Activated effector memory CD4-positive, alpha-beta T cell treated with anti-CD3 and anti-CD28 coated beads, Interleukin-2, amount 50 U/mL, for 16 hours (primary cell): ENCODE results near the gene SLC49A4.

ENCODE experiments used
- DNase-seq: peaks from one replicate; pipeline ENCODE4 v3.0.0-alpha.2; 2020

Gene SLC49A4

GRCh38 chr3:122862381-122862780, 67.5 kb downstream of the SLC49A4 start:
- no peak for DNase-seq

DNA sequence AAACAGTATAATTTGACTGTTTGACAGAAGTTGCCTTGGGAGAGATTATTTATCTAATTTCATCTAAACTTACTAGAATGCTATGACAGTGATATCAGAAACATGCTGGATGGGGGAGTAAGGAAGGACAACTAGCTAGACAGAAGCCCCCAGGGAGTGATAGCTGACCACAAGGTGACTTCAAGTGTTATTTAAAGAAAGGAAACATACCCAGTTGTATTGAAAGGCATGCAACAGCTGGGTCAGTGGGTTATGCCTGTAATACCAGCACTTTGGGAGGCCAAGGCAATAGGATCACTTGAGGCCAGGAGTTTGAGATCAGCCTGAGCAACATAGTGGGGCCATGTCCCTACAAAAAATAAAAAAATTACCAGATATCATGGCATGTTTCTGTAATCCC, 69.6 kb downstream of the SLC49A4 start:
- DNase-seq, result no peak

GRCh38 chr3:122868322-122868721, 73.5 kb downstream of the SLC49A4 start:
- DNase-seq, result no peak

DNA sequence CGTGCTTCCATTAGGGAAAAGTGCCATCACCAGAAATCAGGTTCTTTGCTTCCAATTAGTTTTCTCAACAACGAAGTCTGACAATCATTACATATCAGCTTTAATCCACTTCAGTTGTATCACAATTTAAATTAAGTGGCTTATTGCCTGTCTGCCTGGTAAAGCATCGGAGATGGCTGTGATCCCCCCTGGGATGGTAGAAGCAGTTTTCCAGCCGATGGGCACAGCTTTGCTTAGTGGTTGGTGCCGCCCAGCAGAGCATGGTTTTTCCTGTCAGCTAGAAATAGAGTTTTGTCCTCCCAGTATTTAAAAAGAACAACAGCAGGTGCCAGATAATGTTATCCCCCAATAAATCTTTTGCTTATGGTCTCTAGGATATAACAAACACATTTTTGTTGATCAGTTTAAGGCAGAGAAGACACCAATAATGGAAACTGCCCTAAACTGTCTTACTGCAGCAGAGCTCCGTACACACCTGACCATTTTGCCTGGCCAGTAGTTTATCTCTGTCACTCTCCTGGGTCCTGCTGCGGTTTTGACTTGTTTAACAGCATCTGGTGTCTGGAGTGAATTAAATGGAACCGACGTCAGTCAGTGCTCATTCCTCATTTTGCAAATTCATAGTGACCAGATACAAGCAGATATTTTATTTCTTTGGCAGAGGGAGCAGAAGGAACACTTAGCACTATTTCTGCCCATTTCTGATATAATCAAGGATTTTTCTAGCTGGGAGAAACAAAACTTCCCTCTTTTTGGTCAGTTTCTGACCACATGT, 79.1 kb downstream of the SLC49A4 start:
- no peak for DNase-seq

GRCh38 chr3:122875547-122876127, 80.8 kb downstream of the SLC49A4 start:
- no peak for DNase-seq

- no peak for DNase-seq
These were observed 85.3 kb downstream of the SLC49A4 start for GRCh38 chr3:122880173-122880572.

DNA sequence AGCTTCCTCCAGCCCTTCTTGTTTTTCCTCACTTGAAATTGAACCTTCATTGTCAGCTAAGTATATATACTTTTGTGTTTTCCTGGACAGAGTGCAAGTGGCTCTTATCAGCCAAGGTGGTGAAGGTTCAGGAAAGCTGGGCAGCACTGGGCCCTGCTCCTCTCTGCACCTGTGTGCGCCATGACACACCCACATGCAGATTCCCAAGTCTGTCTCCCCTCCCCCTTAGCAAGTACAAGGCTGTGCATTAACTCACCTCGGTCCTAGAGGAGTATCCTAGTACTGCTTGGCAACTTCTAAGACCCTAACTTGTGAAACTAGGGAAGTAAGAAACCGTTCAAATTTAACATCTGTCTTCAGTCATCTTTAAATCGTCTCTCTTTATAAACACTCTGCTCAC, 85.8 kb downstream of the SLC49A4 start:
- DNase-seq, result no peak

DNA sequence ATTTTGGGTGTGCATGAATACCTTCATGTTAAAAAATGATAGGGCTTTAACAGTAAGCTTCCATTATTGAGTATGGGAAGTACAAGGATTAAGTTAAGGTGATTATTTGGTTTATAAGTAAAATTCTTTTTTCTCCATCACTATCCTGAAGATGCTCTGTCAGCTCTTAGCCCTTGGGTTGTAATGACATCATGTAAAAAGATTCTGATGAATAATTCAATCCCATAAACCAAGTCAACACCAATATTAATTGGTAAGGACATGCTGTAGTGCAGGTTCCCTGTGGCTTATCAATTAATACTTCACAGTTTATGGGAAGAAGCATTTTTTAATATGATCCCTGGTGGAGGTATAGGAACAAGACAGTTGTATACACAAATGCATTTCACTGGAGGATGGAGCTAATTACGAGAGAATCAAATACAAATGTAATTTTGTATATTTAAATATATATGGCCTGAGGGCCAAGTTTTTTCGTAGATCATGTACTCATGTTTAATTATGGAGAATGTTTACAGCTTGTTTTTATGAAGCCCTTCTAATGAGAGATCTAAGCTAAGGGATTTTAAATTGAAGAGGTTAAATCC, 87.6 kb downstream of the SLC49A4 start:
- no peak for DNase-seq

GRCh38 chr3:122886251-122886650, 91.4 kb downstream of the SLC49A4 start:
- no peak for DNase-seq

DNA sequence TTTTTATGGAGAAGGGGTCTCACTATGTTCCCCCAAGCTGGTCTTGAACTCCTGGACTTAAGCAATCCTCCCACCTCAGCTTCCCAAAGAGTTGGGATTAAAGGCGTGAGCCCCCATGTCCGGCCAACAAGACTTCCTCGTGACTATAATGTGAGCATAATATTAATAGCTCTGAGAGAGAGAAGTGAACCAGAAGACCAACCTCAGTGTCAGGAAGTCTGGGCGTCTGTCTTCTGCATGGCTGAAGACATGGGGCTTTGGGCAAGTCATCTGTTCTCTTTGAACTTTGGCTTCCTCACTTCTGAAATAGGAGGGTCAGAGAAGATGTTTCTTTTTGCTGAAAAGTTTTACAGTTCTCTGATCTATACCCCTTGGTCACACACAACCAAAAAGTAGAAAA, 92.1 kb downstream of the SLC49A4 start:
- no peak for DNase-seq

DNA sequence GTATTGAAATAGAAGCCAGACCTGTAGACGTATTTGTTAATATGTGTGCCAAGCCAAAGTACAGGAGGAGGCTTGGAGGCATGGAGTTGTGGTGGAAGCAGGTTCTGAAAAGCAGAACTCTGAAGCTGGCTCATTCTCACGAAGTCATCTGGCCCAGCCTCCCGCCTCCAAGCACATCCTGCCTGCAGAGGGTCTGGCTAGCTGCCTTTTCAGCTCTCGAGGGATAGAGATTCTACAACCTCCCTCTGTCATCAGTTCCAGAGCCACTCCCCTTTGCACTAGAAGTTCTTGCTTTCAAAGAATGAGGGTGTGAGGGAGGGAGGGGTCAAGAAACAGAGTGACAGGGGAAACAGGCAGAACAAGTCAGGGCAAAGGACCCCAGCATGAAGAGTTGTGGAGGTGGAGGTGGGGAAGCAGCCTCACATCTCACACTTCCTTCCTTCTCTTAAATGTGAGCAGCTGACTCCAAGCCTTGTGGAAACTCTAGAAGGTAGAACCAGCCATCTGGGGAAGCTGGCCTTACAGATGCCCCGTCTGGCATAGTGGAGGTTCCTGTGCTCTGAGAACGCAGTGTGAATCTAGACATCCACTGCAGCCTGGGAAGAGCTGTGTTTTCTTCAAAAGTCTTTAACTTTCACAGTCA, 95.3 kb downstream of the SLC49A4 start:
- no peak for DNase-seq

DNA sequence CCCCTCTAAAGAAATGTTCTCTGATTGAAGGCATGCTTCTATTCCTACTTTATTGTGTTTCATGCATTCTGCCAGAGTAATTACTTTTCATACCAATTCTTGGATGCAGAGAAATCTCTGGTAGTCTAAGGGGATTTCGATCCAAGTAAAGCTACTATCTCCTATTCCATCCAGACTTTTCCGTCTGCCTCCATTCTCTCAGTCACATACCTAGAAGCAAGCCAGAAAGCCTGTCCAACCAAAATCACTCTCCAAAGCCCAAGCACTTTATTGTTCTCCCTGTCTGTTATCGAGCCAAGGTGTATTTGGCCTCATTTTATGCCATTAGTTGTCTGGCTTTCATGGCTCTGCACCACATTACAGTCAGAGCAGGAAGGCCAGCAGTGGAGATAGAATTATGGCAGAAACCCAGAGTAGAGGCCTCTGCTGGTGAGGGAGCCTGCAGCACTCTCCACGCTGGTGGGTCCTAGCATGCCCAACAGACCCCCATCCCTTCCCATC, 95.9 kb downstream of the SLC49A4 start:
- DNase-seq, result no peak

DNA sequence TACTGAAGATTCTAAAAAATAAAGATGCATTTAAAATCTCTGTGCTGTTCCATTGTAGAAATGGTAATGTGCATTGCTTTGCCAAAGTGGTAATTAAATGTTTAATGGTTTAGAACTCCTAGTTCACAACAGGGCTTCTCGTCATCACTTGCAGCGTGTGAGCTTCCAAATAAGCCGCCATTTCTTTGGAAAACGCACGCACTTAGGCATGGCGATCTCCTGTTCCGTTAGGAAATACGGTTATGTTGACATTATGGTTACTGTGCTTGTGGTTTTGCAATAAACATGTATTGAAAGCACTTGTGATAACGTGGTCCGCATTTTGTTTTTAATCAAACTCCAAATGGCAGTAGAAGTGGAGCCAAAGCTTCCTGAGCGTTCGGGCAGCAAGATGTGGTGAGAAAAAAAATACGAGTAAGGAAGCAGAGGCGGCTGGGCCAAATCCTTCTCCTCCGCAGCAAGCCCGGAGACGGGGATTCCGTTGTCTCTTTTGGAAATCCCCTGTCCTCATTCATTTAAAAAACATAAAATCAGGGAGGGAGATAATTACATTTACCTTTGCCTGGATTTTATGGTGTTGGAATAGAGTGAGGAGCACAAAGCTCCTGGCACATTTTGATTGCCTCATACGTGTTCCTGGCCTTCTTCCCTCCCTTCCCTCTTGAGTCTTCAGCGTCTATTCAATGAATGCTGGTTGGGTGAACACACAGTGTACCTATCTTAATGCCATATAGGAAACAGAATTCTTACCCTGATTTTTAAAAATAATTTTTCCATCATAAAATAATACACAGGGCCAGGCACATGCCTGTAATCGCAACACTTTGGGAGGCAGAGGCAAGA, 97.5 kb downstream of the SLC49A4 start:
- DNase-seq, result no peak

DNA sequence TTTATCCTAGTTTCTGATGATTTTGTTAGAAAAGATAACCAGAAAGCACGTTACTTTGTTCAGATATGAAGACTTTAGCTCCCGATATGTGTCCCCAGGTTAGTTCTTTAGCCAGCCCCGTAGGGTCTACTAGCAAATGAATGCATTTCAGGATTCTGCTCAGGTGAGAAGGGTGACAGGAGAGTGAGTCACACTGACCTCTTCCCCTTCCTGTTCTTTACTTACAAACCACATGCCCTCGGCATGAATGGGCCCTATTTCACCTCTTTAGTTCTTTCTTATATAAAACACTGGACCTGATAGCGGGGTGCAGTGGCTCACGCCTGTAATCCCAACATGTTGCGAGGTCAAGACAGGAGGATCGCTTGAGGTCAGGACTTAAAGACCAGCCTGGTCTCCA, 98.4 kb downstream of the SLC49A4 start:
- no peak for DNase-seq

DNA sequence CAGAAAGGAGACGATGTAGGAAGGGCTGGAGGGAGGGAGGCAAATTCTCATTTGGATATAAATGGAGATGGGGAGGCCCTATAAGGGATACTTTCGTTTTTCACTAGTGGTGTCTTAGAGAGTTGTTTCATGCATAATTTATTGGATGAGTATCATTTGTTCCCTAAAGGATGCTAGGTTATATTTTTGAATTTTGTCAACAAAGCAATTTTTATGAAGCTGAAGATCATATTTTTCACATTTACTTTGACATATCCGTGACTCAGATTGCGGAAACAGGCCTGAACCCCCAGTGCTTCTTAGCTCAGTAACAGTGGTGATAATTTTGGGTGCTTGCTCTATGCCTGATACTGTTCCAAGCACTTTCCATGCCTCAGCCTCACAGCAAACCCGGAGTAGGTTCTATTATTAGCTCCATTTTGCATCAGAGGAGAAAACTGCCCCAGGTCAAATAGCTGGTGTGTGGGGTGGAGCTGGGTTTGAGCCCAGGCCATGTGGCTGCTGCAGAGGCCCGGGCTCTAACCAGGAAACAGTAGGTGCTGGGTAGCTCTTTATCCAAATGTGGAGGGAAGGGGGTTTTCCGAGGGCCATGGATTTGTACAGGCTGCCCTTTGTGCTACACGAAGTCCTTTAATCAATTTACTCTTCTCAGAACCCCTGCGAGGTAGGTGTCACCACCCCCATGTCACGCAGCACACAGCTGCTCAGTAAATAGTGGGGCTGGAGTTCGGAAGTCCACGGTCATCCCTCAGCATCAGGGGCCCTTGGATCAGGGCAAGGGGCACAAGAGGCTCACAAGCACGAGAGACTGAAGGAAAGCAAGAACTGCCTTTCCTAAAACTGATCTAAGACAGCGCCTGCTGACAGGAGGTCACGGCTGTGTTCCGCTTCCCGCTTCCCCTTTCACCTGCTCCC, 99.1 kb downstream of the SLC49A4 start:
- no peak for DNase-seq

DNA sequence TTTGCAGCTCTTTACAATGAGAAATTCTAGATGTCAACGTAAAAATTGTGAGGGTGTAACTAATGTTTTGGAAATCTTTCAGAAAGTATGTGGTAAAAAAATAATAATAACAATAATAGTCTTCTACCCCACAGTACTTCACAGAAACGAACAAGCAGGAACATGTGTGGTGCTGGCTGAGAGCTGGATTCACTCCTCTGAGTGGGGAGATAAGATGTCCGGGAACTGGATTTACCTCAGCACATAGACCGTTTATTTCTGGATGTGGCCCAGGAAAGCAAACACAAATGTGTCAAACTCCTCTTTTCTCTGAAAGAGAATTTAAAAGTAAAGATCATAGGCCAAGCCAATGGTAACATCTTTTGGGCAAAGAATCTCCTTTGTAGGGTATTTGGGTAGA, 103.4 kb downstream of the SLC49A4 start:
- DNase-seq, result no peak

DNA sequence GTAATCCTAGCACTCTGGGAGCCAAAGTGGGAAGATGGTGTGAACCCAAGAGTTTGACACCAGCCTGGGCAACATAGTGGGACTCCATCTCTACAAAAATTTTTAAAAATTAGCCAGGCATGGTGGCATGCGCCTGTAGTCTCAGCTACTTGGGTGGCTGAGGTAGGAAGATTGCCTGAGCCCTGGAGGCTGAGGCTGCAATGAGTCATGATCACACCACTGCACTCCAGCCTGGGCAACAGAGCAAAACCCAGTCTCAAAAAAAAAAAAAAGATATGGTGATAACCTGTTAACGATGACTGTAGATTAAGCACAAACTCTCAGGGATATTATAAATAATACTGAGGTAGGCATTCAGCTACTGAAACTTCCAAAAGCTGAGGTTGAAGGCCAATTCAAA, 107.5 kb downstream of the SLC49A4 start:
- no peak for DNase-seq

DNA sequence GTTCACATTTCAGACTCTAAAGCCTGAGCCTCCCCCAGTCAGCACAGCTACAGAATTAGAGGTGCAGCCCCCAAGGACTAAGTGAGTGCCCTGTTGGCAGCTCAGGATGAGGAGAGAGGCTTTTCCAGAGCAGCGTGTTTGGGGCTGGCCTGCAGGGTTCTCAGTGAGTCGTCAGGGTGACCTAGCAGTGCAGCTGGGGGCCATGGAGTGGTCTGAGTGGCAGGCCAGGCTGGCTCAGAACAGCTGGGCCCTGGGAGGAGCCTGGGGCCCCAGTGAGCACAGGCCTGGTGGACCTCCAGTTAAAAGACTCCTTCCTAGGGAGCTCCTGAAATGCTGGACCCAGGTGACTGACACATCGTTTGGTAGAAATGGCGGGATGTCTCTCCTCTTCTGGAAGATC, 108.3 kb downstream of the SLC49A4 start:
- DNase-seq, result no peak

GRCh38 chr3:122907471-122907870, 112.6 kb downstream of the SLC49A4 start:
- no peak for DNase-seq

DNA sequence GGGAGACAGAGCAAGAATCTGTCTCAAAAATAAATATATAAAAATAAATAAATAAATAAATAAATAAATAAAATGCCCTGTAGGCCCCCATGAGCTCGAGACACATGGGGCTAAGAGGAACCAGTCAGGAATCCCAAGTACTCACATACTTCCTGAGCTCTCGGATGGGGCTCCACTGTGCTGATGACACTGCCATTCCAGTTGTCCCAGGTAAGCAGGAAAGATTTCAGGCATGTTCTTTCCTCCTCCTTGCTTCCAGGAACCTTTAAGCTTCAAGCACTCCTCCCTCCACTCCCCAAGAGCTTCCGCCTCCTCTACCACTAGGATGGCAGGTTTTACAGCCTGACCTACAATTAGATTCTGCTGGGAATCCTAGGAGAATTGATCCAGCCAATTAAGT, 113.4 kb downstream of the SLC49A4 start:
- no peak for DNase-seq

DNA sequence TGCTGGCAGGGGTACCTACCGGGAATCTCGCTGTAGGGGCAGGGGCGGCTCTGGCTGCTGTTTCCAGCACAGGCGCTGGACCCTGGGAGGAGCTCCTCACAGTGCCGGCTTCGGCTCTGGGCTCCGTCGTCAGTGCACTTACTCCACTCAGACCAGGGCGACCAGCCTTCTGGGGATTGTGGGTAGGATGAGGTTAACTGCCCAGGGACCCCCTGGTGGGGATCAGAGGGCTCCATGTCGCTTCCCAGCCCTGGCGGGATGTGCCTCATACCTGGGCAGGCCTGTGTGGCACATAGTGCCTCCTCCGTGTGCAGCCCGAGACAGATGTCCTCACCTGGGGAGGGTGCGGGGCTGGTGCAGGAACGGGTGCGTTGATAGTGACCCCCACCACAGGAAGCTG, 117.0 kb downstream of the SLC49A4 start:
- no peak for DNase-seq
